Esophagus muscularis mucosa (tissue), 4 donors: Measurements from ENCODE around the gene KLC3. TPM values are rescaled to one million over a fixed set of nuclear protein-coding genes. Genes with fewer than 3 reads are reported as not detected.

ENCODE experiments used
- DNase-seq: peaks from one replicate; pipeline ENCODE4 v3.0.0-alpha.2; 2017; ENCODE audit errors: extremely low spot score
- H3K27ac ChIP-seq, 4 donors: fragments of 200-600 bp; sonication (generic); replicated peaks in 1 of 4; 1 replicate in 3 of 4; 2 replicates in 1 of 4; pipeline ENCODE4 v1.5.1; 2016 to 2019; ENCODE audit warnings: mild to moderate bottlenecking in 1 of 4
- H3K27me3 ChIP-seq, 4 donors: fragments of 200-600 bp; sonication (generic); one replicate each; pipeline versions ENCODE4 v1.5.1 to v1.6.0; 2016 to 2019
- H3K36me3 ChIP-seq, 4 donors: fragments of 200-600 bp; sonication (generic); one replicate each; pipeline ENCODE4 v1.5.1; 2016 to 2019
- H3K4me1 ChIP-seq, 4 donors: fragments of 200-600 bp; sonication (generic); one replicate each; pipeline ENCODE4 v1.5.1; 2016 to 2019
- H3K4me3 ChIP-seq, 4 donors: fragments of 200-600 bp; sonication (generic); 1 replicate in 2 of 4; 2 replicates in 2 of 4; pipeline ENCODE4 v1.5.1; 2016 to 2019; ENCODE audit warnings: mild to moderate bottlenecking in 4 of 4, moderate library complexity in 1 of 4
- H3K9me3 ChIP-seq, 4 donors: fragments of 200-600 bp; sonication (generic); 1 replicate in 3 of 4; 2 replicates in 1 of 4; pipeline ENCODE4 v1.5.1; 2016 to 2019
- EP300 ChIP-seq: sonication (generic); formaldehyde crosslinking; IDR thresholded peaks from one replicate; pipeline ENCODE4 v1.6.1; 2017; ENCODE audit warnings: antibody characterized with exemption
- POLR2A ChIP-seq: fragments of 450-650 bp; IDR thresholded peaks from one replicate; pipeline ENCODE4 v1.6.1; 2017; ENCODE audit warnings: antibody characterized with exemption, moderate library complexity, mild to moderate bottlenecking, low read depth
- POLR2AphosphoS5 ChIP-seq, 2 donors: sonication (generic); formaldehyde crosslinking; IDR thresholded peaks; one replicate each; pipeline ENCODE4 v1.6.1; 2017; ENCODE audit warnings: antibody characterized with exemption in 2 of 2
- WGBS: methylation state at CpG from one replicate; pipeline ENCODE4 v1.1.5; 2018; 5-methylcytosine and 5-hydroxymethylcytosine counted together
- intact Hi-C: fragments of 100-400 bp; cut with DNase I; formaldehyde crosslinking; loops from one replicate; pipeline ENCODE4 v1.15.1; 2023
- total RNA-seq, 4 donors: library from RNA; depleted of rRNA; stranded (reverse); fragments of >200 nt; gene quantifications; one replicate each; pipeline versions ENCODE4 v1.1.0 to v1.2.1, GENCODE V29; 2016
- TF ChIP-seq, protein P1 (sequence below), 3 experiments: fragments of 200-600 bp in 2 of 3; fragments of 450-650 bp in 1 of 3; sonication (generic) in 2 of 3; IDR thresholded peaks; one replicate each; pipeline ENCODE4 v1.5.1; 2017 to 2019; ENCODE audit warnings: antibody characterized with exemption in 3 of 3, mild to moderate bottlenecking in 2 of 3, moderate library complexity in 1 of 3

KLC3 gene
- total RNA-seq, 4 donors from 2014 or later: not detected

DNA sequence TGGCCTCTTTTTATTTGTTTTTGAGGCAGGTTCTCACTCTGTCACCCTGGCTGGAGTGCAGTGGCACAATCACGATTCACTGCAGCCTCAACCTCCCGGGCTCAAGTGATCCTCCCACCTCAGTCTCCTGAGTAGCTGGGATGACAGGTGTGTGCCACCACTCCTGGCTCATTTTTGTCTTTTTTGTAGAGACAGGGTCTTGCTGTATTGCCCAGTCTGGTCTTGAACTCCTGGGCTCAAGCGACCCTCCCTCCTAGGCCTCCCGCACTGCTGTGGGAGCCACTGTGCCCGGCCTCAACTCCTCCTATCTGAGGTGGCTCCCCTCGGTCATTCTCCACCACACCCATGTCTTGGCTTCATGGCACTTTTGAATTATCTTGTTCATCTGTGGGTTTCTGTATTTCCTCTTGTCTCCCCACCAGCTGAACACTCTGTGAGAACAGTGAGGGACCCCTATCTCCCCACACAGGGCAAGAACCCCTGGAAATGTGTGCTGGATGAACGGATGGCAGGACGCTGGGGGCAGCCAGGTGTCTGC, 25.8 kb upstream of the KLC3 start:
- Histone ChIP-seq H3K27me3 (peaks cover 0 to 13% (median 0%) of the 10 kb centered on the region in 4 donors), H3K27ac (no peak overlapping the region), H3K9me3 (no peaks in the 10 kb centered on the region), H3K36me3 (peaks cover 0 to 53% (median 0%) of the 10 kb centered on the region in 4 donors), H3K4me3 (no peak overlapping the region), H3K4me1 (peaks cover 0 to 3% (median under 1%) of the 10 kb centered on the region in 4 donors)
- no peak for DNase-seq
- WGBS: 77% methylated on average over 8 of the region's 8 CpGs
- no peak for TF ChIP-seq POLR2AphosphoS5 (IDR thresholded peaks at IDR 0.05)
- TF ChIP-seq EP300: no peak
- no peak for TF ChIP-seq POLR2A
- TF ChIP-seq, protein P1, sequence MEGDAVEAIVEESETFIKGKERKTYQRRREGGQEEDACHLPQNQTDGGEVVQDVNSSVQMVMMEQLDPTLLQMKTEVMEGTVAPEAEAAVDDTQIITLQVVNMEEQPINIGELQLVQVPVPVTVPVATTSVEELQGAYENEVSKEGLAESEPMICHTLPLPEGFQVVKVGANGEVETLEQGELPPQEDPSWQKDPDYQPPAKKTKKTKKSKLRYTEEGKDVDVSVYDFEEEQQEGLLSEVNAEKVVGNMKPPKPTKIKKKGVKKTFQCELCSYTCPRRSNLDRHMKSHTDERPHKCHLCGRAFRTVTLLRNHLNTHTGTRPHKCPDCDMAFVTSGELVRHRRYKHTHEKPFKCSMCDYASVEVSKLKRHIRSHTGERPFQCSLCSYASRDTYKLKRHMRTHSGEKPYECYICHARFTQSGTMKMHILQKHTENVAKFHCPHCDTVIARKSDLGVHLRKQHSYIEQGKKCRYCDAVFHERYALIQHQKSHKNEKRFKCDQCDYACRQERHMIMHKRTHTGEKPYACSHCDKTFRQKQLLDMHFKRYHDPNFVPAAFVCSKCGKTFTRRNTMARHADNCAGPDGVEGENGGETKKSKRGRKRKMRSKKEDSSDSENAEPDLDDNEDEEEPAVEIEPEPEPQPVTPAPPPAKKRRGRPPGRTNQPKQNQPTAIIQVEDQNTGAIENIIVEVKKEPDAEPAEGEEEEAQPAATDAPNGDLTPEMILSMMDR (IDR thresholded peaks at IDR 0.05): no peak
- intact Hi-C loops: no loop called here

GRCh38 chr19:45315304-45315703, 25.2 kb upstream of the KLC3 start:
- Histone ChIP-seq H3K27me3 (peaks cover 0 to 13% (median 0%) of the 10 kb centered on the region in 4 donors), H3K4me3 (no peak overlapping the region), H3K36me3 (peaks cover 0 to 53% (median 0%) of the 10 kb centered on the region in 4 donors), H3K9me3 (no peaks in the 10 kb centered on the region), H3K4me1 (peaks cover 0 to 3% (median 0%) of the 10 kb centered on the region in 4 donors), H3K27ac (no peak overlapping the region)
- no peak for TF ChIP-seq EP300
- TF ChIP-seq POLR2AphosphoS5 (IDR thresholded peaks at IDR 0.05): no peak
- TF ChIP-seq POLR2A: no peak
- TF ChIP-seq, protein P1 (IDR thresholded peaks at IDR 0.05): no peak
- WGBS: 50% methylated on average over 16 of the region's 21 CpGs
- DNase-seq: no peak
- intact Hi-C loops: no loop called here

DNA sequence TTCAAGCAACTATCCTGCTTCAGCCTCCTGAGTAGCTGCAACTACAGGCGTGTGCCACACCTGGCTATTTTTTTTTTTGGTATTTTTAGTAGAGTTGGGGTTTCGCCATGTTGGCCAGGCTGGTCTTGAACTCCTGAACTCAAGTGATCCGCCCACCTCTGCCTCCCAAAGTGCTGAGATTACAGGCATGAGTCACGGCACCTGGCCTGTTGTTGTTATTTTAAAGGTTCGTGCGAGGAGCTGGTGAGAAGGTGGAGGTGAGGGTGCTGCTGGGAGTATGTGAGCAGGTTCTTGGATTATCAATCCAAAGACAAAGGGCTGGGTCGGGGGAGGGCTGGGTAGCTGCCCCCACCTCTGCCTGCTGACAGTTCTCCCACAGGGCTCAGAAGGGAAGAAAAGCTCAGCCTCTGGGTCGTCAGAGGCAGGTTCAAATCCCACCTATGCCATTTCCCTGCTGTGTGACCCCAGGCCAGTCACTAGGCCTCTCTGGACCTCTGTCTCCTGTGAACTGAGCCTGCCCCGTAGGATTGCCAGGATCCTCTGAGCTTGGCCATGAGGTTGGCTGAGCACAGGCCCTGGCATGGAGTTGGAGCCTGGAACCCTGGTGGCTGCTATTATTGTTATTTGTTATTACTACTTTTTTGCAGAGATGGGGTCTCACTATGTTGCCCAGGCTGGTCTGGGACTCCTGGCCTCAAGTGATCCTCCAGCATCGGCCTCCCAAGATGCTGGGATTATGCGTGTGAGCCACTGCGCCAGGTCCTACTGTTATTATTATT, 19.4 kb upstream of the KLC3 start:
- TF ChIP-seq EP300: no peak
- TF ChIP-seq, protein P1 (IDR thresholded peaks at IDR 0.05): no peak
- no peak for TF ChIP-seq POLR2A
- no peak for TF ChIP-seq POLR2AphosphoS5 (IDR thresholded peaks at IDR 0.05)
- peaks cover 0 to 25% (median 0%) of the 10 kb centered on the region in 4 donors for H3K27me3 ChIP-seq
- peaks cover 0 to 25% (median 0%) of the 10 kb centered on the region in 4 donors for H3K36me3 ChIP-seq
- peak overlapping the region in 1 of 4 donors; percentile 81 for H3K27ac ChIP-seq
- 89% methylated on average over 11 of the region's 12 CpGs for WGBS
- intact Hi-C loops: no loop called here
- no peaks in the 10 kb centered on the region for H3K9me3 ChIP-seq
- DNase-seq: no peak
- no peak overlapping the region for H3K4me3 ChIP-seq
- peaks cover 12 to 37% (median 34%) of the 10 kb centered on the region in 4 donors for H3K4me1 ChIP-seq

DNA sequence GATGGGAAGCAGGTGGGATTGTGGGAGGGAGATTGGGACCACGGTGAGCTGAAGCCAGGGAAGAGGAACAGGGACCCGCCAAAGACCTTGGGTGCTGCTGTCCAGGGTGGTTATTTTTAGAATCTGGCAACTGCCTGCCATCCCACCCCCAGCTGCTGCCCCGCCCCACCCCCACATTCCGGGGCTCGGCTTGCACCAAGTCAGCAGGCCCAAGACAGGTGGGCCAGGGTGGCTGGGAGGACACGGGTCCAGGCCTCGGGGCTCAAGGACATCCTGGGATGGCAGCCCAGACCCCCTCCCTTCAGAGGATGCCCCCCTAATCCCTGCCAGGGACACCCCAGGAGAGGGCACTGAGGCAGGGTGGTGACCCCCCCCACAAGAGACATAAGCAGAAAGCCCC, 18.7 kb upstream of the KLC3 start:
- no peaks in the 10 kb centered on the region for H3K9me3 ChIP-seq
- peak overlapping the region in 2 of 4 donors; percentile 26 to 81 for H3K27ac ChIP-seq
- no peak for DNase-seq
- peaks cover 0 to 21% (median 0%) of the 10 kb centered on the region in 4 donors for H3K36me3 ChIP-seq
- intact Hi-C loops: no loop called here
- peaks cover 15 to 44% (median 38%) of the 10 kb centered on the region in 4 donors for H3K4me1 ChIP-seq
- TF ChIP-seq POLR2AphosphoS5 (IDR thresholded peaks at IDR 0.05) (no peak), POLR2A (no peak), EP300 (no peak)
- TF ChIP-seq, protein P1 (IDR thresholded peaks at IDR 0.05): no peak
- H3K4me3 ChIP-seq: no peak overlapping the region
- H3K27me3 ChIP-seq: peaks cover 0 to 25% (median 0%) of the 10 kb centered on the region in 4 donors
- 17% methylated on average over 2 of the region's 7 CpGs for WGBS
